Colonic mucosa (tissue), 4 donors: ENCODE measurements around the gene USH2A. TPM values are rescaled to one million over a fixed set of nuclear protein-coding genes. Genes with fewer than 3 reads are reported as not detected.

ENCODE experiments used
- DNase-seq: peaks from one replicate; pipeline ENCODE4 v3.0.0-alpha.2; 2020
- H3K27ac ChIP-seq: fragments of 200-600 bp; one replicate; pipeline ENCODE4 v1.8.0; 2021
- H3K27me3 ChIP-seq: fragments of 200-600 bp; one replicate; pipeline ENCODE4 v1.8.0; 2021
- H3K36me3 ChIP-seq: fragments of 200-600 bp; one replicate; pipeline ENCODE4 v1.8.0; 2021
- H3K4me1 ChIP-seq: fragments of 200-600 bp; one replicate; pipeline ENCODE4 v1.8.0; 2021; ENCODE audit warnings: mild to moderate bottlenecking
- H3K4me3 ChIP-seq: fragments of 200-600 bp; one replicate; pipeline ENCODE4 v1.8.0; 2021
- H3K9ac ChIP-seq, 2 donors: one replicate each; pipeline ENCODE4 v1.7.0; 2013; ENCODE audit warnings: control low read depth in 2 of 2, low read depth in 2 of 2, low read length in 2 of 2
- H3K9me3 ChIP-seq: fragments of 200-600 bp; one replicate; pipeline ENCODE4 v1.8.0; 2021
- intact Hi-C: fragments of 100-400 bp; cut with DNase I; formaldehyde crosslinking; loops from one replicate; pipeline ENCODE4 v1.14.1; 2022
- total RNA-seq, 2 donors: library from RNA; stranded (reverse); fragmentation: NEBNext Ultra II Directional in 1 of 2; extraction: Animal tissue kit (Norgen Biotek cat#: 25700) in 1 of 2; gene quantifications; one replicate each; pipeline ENCODE4 v1.2.1, GENCODE V29; 2021
- TF ChIP-seq, protein P1 (sequence below): fragments of 200-600 bp; IDR thresholded peaks from one replicate; pipeline ENCODE4 v1.8.0; 2022; ENCODE audit warnings: antibody characterized with exemption, mild to moderate bottlenecking
- donor health status: healthy.
- donor health status: DM: no; HTN: no; CAD: no.
- donor health status: DM: no; HTN: no; CAD: no.

Gene USH2A
- total RNA-seq, 2 donors from 2014 or later, result 0.02 TPM; not detected in 1

DNA sequence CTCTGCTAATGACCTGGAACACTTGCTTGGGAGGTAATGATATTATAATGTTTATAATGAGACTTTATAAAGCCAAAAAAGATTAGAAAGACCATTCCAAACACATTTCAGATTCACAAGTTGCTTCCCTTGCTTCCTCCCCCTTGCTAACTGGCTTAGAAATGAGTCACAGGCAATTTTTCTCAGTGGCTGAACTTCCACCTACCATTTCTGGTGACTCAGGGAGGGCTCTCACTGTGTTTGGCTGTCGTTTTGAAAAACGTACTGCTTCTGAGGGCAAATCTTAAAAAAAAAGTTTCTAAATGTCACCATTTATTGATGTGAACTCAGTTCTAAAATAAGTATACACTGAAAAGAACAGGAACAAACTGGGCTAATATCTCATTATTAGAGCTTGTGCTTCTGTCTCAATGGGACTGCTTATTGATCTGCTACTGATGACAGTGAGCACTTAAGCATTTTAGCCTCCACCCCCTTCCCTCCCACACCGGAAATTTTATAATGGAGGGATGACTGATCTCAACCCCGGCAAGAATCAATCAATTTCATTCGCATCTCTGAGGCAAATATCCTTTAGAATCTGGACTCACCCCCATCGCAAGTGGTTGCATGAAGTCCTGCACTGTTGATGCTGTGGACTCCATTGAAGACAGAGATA lies 577.9 kb downstream of the USH2A start:
- Histone ChIP-seq H3K27ac (no peak overlapping the region), H3K9me3 (no peaks in the 10 kb centered on the region), H3K27me3 (no peaks in the 10 kb centered on the region), H3K36me3 (no peaks in the 10 kb centered on the region), H3K9ac (no peak overlapping the region), H3K4me3 (no peak overlapping the region), H3K4me1 (no peaks in the 10 kb centered on the region)
- intact Hi-C loops, result no loop called here
- TF ChIP-seq, protein P1, sequence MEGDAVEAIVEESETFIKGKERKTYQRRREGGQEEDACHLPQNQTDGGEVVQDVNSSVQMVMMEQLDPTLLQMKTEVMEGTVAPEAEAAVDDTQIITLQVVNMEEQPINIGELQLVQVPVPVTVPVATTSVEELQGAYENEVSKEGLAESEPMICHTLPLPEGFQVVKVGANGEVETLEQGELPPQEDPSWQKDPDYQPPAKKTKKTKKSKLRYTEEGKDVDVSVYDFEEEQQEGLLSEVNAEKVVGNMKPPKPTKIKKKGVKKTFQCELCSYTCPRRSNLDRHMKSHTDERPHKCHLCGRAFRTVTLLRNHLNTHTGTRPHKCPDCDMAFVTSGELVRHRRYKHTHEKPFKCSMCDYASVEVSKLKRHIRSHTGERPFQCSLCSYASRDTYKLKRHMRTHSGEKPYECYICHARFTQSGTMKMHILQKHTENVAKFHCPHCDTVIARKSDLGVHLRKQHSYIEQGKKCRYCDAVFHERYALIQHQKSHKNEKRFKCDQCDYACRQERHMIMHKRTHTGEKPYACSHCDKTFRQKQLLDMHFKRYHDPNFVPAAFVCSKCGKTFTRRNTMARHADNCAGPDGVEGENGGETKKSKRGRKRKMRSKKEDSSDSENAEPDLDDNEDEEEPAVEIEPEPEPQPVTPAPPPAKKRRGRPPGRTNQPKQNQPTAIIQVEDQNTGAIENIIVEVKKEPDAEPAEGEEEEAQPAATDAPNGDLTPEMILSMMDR, result no peak
- DNase-seq, result no peak

DNA sequence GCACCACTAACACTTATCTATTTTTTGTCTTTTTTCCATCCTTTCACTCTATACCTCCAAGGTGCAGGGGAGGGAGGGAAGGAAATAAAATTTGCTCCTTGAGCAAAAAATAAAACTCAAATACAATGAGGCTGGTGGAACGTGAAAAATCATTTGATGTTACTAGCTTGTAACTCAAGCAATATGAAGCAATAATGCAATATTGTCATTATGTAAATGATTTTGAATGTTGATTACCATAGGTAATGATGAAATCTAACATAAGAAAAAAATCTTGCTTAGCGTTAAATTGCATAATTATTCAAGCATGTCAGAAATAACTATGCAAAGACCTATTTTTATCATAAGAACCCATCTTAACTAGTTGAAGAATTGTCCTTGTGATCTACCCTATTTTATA lies 578.5 kb downstream of the USH2A start:
- H3K4me3 ChIP-seq, result no peak overlapping the region
- no peaks in the 10 kb centered on the region for H3K4me1 ChIP-seq
- H3K9me3 ChIP-seq, result no peaks in the 10 kb centered on the region
- DNase-seq, result no peak
- no peak overlapping the region for H3K27ac ChIP-seq
- TF ChIP-seq, protein P1, result no peak
- intact Hi-C loops, result no loop called here
- no peaks in the 10 kb centered on the region for H3K36me3 ChIP-seq
- H3K9ac ChIP-seq, result no peak overlapping the region
- H3K27me3 ChIP-seq, result no peaks in the 10 kb centered on the region

DNA sequence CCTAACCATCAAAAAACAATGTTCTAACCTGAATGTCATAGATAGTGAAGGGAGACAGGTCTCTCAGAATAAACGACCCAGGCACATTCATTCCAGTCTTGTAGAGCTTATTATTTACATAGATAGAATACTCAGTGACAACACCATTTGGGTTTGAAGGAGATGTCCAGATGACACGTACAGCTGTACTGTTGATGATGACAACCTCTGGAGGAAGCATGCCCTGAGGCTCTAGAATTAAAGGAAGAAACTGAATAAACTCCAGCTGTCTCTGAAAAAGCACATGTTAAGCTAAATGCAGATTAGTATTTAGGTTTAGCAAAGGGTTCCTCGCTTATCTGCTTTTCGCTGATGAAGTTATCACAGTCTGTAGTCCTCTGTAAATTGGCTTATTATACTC lies 579.0 kb downstream of the USH2A start:
- no peaks in the 10 kb centered on the region for H3K9me3 ChIP-seq
- no peak overlapping the region for H3K4me3 ChIP-seq
- H3K36me3 ChIP-seq, result no peaks in the 10 kb centered on the region
- H3K27me3 ChIP-seq, result no peaks in the 10 kb centered on the region
- intact Hi-C loops, result no loop called here
- H3K4me1 ChIP-seq, result no peaks in the 10 kb centered on the region
- DNase-seq, result no peak
- TF ChIP-seq, protein P1, result no peak
- H3K27ac ChIP-seq, result no peak overlapping the region
- H3K9ac ChIP-seq, result no peak overlapping the region

DNA sequence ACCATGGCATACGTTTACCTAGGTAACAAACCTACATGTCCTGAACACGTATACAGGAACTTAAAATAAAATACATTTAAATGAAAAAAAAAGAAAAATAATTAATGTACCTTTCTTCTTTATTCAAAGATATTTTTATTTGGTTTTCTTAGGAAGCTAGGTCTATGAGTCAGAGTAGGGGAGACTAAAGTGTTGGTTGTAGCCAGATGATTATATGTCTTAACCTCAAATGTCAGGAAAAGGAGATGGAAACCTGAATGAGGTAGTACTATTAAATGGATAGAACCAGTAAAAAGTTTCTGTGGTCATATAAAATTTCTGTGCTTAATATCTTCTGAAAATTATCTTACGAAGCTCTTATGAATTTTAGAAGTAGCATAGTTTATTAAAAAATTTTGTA lies 580.3 kb downstream of the USH2A start:
- DNase-seq, result no peak
- Histone ChIP-seq H3K27ac (no peak overlapping the region), H3K4me1 (no peaks in the 10 kb centered on the region), H3K9ac (no peak overlapping the region), H3K36me3 (no peaks in the 10 kb centered on the region), H3K27me3 (no peaks in the 10 kb centered on the region), H3K4me3 (no peak overlapping the region), H3K9me3 (no peaks in the 10 kb centered on the region)
- intact Hi-C loops, result no loop called here
- TF ChIP-seq, protein P1, result no peak

DNA sequence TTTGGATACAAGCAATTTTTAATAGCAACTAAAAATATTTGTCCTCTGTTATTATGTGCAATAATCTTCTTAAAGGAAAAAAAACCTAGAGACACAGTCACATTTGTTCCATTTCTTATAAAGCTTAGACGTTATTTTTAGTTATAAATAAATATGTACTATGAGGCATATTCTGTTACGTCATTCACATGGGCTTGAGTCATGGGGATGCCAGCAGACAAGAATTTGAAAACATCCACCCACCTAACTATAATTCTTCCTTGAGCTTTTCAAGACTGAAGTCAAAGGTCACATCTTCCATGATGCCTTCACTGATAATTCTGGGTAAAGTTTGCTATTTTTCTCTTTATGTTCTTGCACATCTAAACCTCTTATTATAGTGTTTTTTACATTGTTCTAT lies 587.3 kb downstream of the USH2A start:
- H3K4me1 ChIP-seq, result no peaks in the 10 kb centered on the region
- no peak overlapping the region for H3K4me3 ChIP-seq
- H3K36me3 ChIP-seq, result no peaks in the 10 kb centered on the region
- no peaks in the 10 kb centered on the region for H3K27me3 ChIP-seq
- intact Hi-C loops, result no loop called here
- TF ChIP-seq, protein P1, result no peak
- H3K9ac ChIP-seq, result no peak overlapping the region
- no peak for DNase-seq
- H3K9me3 ChIP-seq, result no peaks in the 10 kb centered on the region
- H3K27ac ChIP-seq, result no peak overlapping the region
